A549 (cell line): ENCODE results near the gene NPTXR. TPM values are rescaled to one million over a fixed set of nuclear protein-coding genes. Genes with fewer than 3 reads are reported as not detected.

Source experiments
- ATAC-seq, 2 experiments: fragments of 200-7000 bp in 1 of 2; fragments of >200 bp in 1 of 2; cut with Nextera tagmentation in 1 of 2; cut with Tn5 transposase in 1 of 2; 3 replicates each; pipeline versions ENCODE4 v1.8.0 to v1.9.1; 2018 to 2020; ENCODE audit warnings: mild to moderate bottlenecking in 1 of 2, moderate library complexity in 1 of 2
- CTCF ChIA-PET: fragments of 300-600 bp; sonication (Branson Sonifier 250); formaldehyde crosslinking; extraction: SDS; loops from one replicate; lab custom pipeline; 2021; ENCODE audit warnings: antibody characterized with exemption, inconsistent platforms; lab: Yijun Ruan, JAX
- POLR2A ChIA-PET: fragments of 350-600 bp; formaldehyde crosslinking; extraction: SDS; loops from one replicate; lab custom pipeline; 2021; ENCODE audit warnings: antibody characterized with exemption, inconsistent platforms; lab: Yijun Ruan, JAX
- DNase-seq, 2 experiments: peaks; one replicate each; pipeline versions ENCODE4 v3.0.0 to v3.0.0-alpha.2; 2011 to 2016; ENCODE audit warnings: low read depth in 1 of 2, low spot score in 1 of 2
- FAIRE-seq: peaks from 2 replicates; lab custom pipeline; 2011; peaks lifted over from hg19 to GRCh38; lab: Jason Lieb, UNC
- H3K27ac ChIP-seq, 2 experiments: fragments of >200 bp; sonication (Bioruptor Twin); formaldehyde crosslinking; 3 replicates each; pipeline ENCODE4 v1.5.1; 2016 to 2017
- H3K4me1 ChIP-seq: fragments of >200 bp; sonication (Bioruptor Twin); formaldehyde crosslinking; 3 replicates; pipeline ENCODE4 v1.6.1; 2016
- H3K4me2 ChIP-seq: fragments of >200 bp; sonication (Bioruptor Twin); formaldehyde crosslinking; 3 replicates; pipeline ENCODE4 v1.6.1; 2016
- H3K4me3 ChIP-seq: fragments of >200 bp; sonication (Bioruptor Twin); formaldehyde crosslinking; 3 replicates; pipeline ENCODE4 v1.5.1; 2016
- H3K9me3 ChIP-seq: fragments of >200 bp; sonication (Bioruptor Twin); formaldehyde crosslinking; 3 replicates; pipeline ENCODE4 v1.6.1; 2016
- CHD2 ChIP-seq: fragments of 150-350 bp; IDR thresholded peaks from 2 replicates; pipeline ENCODE4 v1.6.1; 2014; ENCODE audit warnings: low read length; ENCODE audit not compliant: partially characterized antibody
- EHMT2 ChIP-seq: fragments of 200-600 bp; sonication (generic); IDR thresholded peaks from 2 replicates; pipeline ENCODE4 v1.6.1; 2016; ENCODE audit warnings: antibody characterized with exemption, low read depth, mild to moderate bottlenecking, moderate library complexity
- EP300 ChIP-seq, 2 experiments: fragments of >200 bp; sonication (Bioruptor Twin); formaldehyde crosslinking; IDR thresholded peaks; 2 replicates in 1 of 2; 3 replicates in 1 of 2; pipeline ENCODE4 v1.6.1; 2016 to 2017
- FOSB ChIP-seq: fragments of 250-450 bp; sonication (Bioruptor Pico); IDR thresholded peaks from 2 replicates; pipeline ENCODE4 v1.5.0; 2020; ENCODE audit warnings: mild to moderate bottlenecking, moderate library complexity
- HOXB5 ChIP-seq: fragments of 250-450 bp; sonication (Bioruptor Pico); IDR thresholded peaks from 2 replicates; pipeline ENCODE4 v1.5.0; 2020; ENCODE audit warnings: mild to moderate bottlenecking, moderate library complexity
- JUNB ChIP-seq: fragments of >200 bp; sonication (Bioruptor Twin); formaldehyde crosslinking; IDR thresholded peaks from 2 replicates; pipeline ENCODE4 v1.6.1; 2016
- KDM5A ChIP-seq: fragments of 200-600 bp; sonication (generic); IDR thresholded peaks from 2 replicates; pipeline ENCODE4 v1.6.1; 2016; ENCODE audit warnings: antibody characterized with exemption, mild to moderate bottlenecking
- NFE2L2 ChIP-seq: fragments of 150-350 bp; conservative IDR thresholded peaks from 2 replicates; pipeline ENCODE4 v1.6.1; 2014; ENCODE audit warnings: low read length
- PHF8 ChIP-seq: fragments of 200-600 bp; sonication (generic); IDR thresholded peaks from 2 replicates; pipeline ENCODE4 v1.6.1; 2016; ENCODE audit warnings: low read depth, mild to moderate bottlenecking, antibody characterized with exemption, moderate library complexity, borderline replicate concordance
- RAD21 ChIP-seq, 2 experiments: fragments of >200 bp in 1 of 2; sonication (Bioruptor Twin) in 1 of 2; formaldehyde crosslinking in 1 of 2; IDR thresholded peaks in 1 of 2; conservative IDR thresholded peaks in 1 of 2; 2 replicates in 1 of 2; 3 replicates in 1 of 2; pipeline ENCODE4 v1.6.1; 2012 to 2018; ENCODE audit warnings: inconsistent platforms in 1 of 2
- RARB ChIP-seq: fragments of 250-450 bp; sonication (Bioruptor Pico); IDR thresholded peaks from 2 replicates; pipeline ENCODE4 v1.8.0; 2021; ENCODE audit warnings: mild to moderate bottlenecking, moderate library complexity
- SMC3 ChIP-seq: fragments of >200 bp; sonication (Bioruptor Twin); formaldehyde crosslinking; IDR thresholded peaks from 3 replicates; pipeline ENCODE4 v1.6.1; 2018; ENCODE audit warnings: inconsistent platforms
- SREBF2 ChIP-seq: fragments of 450-650 bp; IDR thresholded peaks from 2 replicates; pipeline ENCODE4 v1.6.1; 2014; ENCODE audit warnings: mild to moderate bottlenecking, moderate library complexity
- ZC3H11A ChIP-seq: fragments of 450-650 bp; IDR thresholded peaks from 2 replicates; pipeline ENCODE4 v1.6.1; 2014; ENCODE audit warnings: antibody characterized with exemption, mild to moderate bottlenecking
- WGBS: methylation state at CpG from one replicate; pipeline ENCODE4 v1.1.6; 2017; ENCODE audit errors: missing lambda C conversion rate; 5-methylcytosine and 5-hydroxymethylcytosine counted together
- polyA plus RNA-seq, 4 experiments: library from polyadenylated mRNA; depleted of rRNA in 3 of 4; stranded (reverse); fragments of >200 nt; fragmentation: RNase III in 1 of 4; extraction: RNeasy Plus Mini Kit Qiagen cat#74134 plus additional on column Dnase treatment in 1 of 4; gene quantifications; 2 replicates in 3 of 4; 3 replicates in 1 of 4; pipeline ENCODE4 v1.2.3, GENCODE V29; 2011 to 2017
- TF ChIP-seq, protein P1 (sequence below): fragments of 250-450 bp; sonication (Bioruptor Pico); IDR thresholded peaks from 2 replicates; pipeline ENCODE4 v1.5.0; 2021; ENCODE audit warnings: mild to moderate bottlenecking, moderate library complexity, borderline replicate concordance
- TF ChIP-seq, protein P2 (sequence below): IDR thresholded peaks from 2 replicates; pipeline ENCODE4 v1.6.1; 2012
- TF ChIP-seq, protein P3 (sequence below): IDR thresholded peaks from 2 replicates; pipeline ENCODE4 v1.6.1; 2012

Gene NPTXR
- polyA plus RNA-seq, 2 of the 4 experiments (the other 2 are of a cell fraction): 3.3 to 15.3 TPM

DNA sequence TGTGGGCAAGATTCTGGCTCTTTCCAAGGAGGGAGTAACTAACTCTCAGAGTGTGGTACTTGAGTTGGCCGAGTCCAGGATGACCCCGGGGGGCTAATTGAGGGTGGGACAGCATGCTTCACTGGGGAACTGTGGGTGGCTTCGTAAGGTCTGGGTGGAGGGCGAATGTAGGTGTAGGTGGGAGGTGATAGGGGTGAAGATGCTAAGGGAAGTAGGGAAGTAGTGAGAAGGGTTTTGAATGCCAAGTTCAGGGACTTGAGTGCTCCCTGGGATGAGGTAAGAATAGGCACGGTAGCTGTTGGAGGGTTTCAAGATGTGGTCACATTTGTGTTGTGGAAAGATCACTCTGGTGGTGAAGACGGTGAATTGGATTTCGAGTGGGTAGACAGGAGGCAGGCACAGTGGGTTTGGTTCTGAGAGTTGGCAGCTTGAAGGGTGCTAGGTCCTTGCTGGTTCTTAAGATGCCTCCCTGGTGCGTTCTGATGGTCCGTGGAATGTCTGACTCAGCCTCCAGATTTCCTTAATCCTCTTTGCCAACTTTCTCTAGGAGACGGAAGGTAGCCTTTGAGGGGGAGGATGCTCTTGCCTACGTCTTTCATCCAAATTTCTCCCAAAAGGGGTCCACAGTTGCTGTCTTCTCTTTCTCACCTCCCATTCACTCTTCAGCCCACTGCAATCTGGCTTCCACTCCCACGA is 47.4 kb downstream of the NPTXR start:
- peaks cover 7% of the 10 kb centered on the region; the same call in 2 of the 3 replicates for H3K9me3 ChIP-seq
- POLR2A ChIA-PET: no interaction called here
- no peak for TF ChIP-seq RAD21 (conservative IDR thresholded peaks at IDR 0.05 in 1 of 2, IDR thresholded peaks at IDR 0.05 in 1 of 2)
- TF ChIP-seq JUNB: no peak
- TF ChIP-seq ZC3H11A: no peak
- TF ChIP-seq HOXB5 (CRISPR knock-in tag): no peak
- no peak for TF ChIP-seq NFE2L2
- no peak for TF ChIP-seq SMC3
- TF ChIP-seq SREBF2: no peak
- no peak for TF ChIP-seq EP300 (IDR thresholded peaks at IDR 0.05)
- no peak for TF ChIP-seq CHD2
- TF ChIP-seq, protein P1, sequence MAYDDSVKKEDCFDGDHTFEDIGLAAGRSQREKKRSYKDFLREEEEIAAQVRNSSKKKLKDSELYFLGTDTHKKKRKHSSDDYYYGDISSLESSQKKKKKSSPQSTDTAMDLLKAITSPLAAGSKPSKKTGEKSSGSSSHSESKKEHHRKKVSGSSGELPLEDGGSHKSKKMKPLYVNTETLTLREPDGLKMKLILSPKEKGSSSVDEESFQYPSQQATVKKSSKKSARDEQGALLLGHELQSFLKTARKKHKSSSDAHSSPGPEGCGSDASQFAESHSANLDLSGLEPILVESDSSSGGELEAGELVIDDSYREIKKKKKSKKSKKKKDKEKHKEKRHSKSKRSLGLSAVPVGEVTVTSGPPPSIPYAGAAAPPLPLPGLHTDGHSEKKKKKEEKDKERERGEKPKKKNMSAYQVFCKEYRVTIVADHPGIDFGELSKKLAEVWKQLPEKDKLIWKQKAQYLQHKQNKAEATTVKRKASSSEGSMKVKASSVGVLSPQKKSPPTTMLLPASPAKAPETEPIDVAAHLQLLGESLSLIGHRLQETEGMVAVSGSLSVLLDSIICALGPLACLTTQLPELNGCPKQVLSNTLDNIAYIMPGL (CRISPR knock-in tag): no peak
- no peak for TF ChIP-seq EHMT2
- TF ChIP-seq KDM5A: no peak
- TF ChIP-seq, protein P2, sequence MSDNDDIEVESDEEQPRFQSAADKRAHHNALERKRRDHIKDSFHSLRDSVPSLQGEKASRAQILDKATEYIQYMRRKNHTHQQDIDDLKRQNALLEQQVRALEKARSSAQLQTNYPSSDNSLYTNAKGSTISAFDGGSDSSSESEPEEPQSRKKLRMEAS: no peak
- TF ChIP-seq RARB (CRISPR knock-in tag): no peak
- TF ChIP-seq FOSB (CRISPR knock-in tag): no peak
- TF ChIP-seq, all 56 proteins: peak for 0
- no peak; a peak in 1 of 6 replicates for ATAC-seq
- peak overlapping the region; percentile 17 to 67; a peak in 3 of 6 replicates for H3K27ac ChIP-seq
- CTCF ChIA-PET: no interaction called here
- H3K4me2 ChIP-seq: peak overlapping the region; percentile 47
- 19% methylated on average over 12 of the region's 12 CpGs for WGBS
- FAIRE-seq: no peak
- peaks cover 29% of the 10 kb centered on the region for H3K4me1 ChIP-seq
- DNase-seq: no peak
- H3K4me3 ChIP-seq: no peak overlapping the region

DNA sequence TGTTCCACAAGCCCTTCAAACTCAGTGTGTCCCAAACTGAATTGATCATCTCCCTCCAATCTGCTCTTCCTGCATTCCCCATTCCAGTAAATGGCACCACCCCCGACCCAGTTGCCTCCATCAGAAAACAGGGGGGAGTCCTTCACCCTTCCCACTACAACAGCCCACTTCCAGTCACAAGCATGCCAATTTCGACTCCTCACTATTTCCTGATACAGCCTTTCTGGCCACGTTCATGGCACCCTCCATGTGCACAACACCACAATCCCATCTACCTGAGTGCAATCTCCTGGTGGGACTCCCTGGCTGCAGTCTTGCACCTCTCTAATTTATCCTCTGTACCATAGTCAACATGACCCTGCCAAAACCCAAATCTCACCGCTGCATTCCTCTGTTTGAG is 48.3 kb downstream of the NPTXR start:
- Histone ChIP-seq H3K4me2 (no peak overlapping the region), H3K27ac (peak overlapping the region in 1 of 2 experiments; percentile 67; a peak in 1 of 6 replicates), H3K9me3 (peaks cover 7% of the 10 kb centered on the region; the same call in 2 of the 3 replicates), H3K4me3 (no peak overlapping the region), H3K4me1 (peaks cover 29% of the 10 kb centered on the region)
- 11% methylated on average over 4 of the region's 4 CpGs for WGBS
- ATAC-seq: no peak
- FAIRE-seq: no peak
- ChIA-PET POLR2A (no interaction called here), CTCF (interaction anchor here (2.4 kb wide), 1 partner anchor 47 kb away, joined by 5 read pairs; no protein-coding TSS in a partner anchor)
- TF ChIP-seq, protein P1 (CRISPR knock-in tag): no peak
- TF ChIP-seq, protein P3, sequence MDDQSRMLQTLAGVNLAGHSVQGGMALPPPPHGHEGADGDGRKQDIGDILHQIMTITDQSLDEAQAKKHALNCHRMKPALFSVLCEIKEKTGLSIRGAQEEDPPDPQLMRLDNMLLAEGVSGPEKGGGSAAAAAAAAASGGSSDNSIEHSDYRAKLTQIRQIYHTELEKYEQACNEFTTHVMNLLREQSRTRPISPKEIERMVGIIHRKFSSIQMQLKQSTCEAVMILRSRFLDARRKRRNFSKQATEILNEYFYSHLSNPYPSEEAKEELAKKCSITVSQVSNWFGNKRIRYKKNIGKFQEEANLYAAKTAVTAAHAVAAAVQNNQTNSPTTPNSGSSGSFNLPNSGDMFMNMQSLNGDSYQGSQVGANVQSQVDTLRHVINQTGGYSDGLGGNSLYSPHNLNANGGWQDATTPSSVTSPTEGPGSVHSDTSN: no peak
- TF ChIP-seq SREBF2 (no peak), HOXB5 (CRISPR knock-in tag) (no peak), PHF8 (no peak)
- no peak for DNase-seq
